HG02852 (cell line): ENCODE data around the gene PDP2.
"Not testable (repeated sequence)": the region's sequence is repeated elsewhere in the genome, so short reads cannot be mapped to it uniquely, and the experiment has no call there.

Experiments used
- ATAC-seq: cut with Tn5 transposase; IDR thresholded peaks from one replicate; pipeline ENCODE4 v1.9.1; 2021; ENCODE audit warnings: mild to moderate bottlenecking, moderate library complexity; ENCODE audit not compliant: unreplicated experiment

The PDP2 gene

DNA sequence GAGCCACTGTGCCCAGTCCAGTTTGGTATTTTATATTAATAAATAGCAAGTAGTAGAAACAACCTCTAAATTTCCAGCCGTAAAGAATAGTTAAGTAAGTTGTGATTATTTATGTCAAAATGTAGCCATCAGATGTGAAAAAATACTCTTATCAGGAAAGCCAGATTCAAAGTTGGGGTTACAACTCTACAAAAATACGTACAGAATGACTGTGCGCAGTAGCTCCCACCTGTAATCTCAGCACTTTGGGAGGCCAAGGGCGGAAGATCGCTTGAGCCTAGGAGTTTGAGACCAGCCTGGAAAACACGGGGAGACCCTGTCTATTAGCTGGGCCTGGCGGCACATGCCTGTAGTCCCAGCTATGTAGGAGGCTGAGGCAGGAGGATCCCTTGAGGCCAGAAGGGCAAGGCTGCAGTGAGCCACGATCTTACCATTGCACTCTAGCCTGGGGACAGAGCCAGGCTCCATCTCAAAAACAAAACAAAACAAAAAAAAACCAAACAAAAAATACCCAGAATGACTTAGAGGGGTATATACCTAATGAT lies 1.7 kb downstream of the PDP2 start:
- no peak for ATAC-seq

DNA sequence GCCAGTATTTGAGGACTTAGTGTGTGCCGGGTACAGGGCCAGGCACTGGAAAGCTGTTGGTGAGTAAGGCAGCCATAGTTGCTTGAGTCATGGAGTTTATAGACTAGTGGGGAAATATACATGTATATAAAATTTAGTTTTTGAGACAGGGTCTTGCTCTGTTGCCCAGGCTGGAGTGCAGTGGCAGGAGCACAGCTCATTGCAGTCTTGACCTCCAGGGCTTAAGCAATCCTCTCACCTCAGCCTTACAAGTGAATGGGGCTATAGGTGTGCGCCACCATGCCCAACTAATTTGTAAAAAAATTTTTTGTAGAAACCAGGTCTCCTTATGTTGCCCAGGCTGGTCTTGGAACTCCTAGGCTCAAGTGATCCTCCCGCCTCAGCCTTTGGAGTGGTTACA lies 2.4 kb downstream of the PDP2 start:
- no peak for ATAC-seq

DNA sequence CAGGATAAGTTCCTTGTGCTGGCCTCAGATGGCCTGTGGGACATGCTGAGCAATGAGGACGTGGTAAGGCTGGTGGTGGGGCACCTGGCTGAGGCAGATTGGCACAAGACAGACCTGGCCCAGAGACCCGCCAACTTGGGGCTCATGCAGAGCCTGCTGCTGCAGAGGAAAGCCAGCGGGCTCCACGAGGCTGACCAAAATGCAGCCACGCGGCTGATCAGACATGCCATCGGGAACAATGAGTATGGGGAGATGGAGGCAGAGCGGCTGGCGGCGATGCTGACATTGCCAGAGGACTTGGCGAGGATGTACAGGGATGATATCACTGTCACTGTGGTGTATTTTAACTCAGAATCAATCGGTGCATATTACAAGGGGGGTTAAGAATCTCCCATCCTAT lies 5.2 kb downstream of the PDP2 start:
- no peak for ATAC-seq

DNA sequence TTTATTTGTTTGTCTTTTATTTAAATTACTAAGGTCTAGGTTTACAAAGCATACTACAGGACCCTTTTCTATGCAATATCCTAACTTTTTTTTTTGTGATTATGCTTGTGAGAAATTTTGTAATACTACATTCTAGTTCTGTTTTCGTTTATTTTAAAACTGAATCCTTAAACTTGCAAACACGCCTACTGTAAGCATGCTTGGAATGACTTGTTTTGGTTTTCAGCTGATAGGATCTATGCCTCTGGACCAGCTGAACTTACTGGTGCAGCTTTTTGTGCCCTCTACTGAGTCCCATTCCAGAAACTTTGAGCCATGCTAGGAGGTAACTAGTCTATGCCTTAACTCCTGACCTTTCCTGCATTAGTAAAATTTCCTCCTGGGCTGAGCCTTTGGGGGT lies 6.0 kb downstream of the PDP2 start:
- no peak for ATAC-seq

DNA sequence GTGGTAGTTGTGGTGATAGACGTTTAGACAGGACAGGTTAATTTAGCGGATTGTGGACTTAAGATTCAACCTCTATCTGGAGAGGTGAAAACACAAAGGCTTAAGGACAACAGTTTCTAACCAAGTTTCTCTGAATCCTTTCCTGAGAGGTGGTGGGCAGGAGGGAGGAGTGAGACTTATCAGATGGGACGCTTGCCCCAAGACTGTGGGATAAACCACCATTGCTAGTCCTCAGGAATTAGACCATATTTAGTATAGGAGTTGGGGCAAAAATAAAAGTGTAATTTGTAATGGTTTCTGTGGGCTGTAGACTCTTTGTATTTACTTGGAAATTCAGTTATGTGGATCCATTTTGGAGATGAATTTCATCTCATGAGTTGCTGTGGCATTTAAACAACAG lies 6.6 kb downstream of the PDP2 start:
- no peak for ATAC-seq

DNA sequence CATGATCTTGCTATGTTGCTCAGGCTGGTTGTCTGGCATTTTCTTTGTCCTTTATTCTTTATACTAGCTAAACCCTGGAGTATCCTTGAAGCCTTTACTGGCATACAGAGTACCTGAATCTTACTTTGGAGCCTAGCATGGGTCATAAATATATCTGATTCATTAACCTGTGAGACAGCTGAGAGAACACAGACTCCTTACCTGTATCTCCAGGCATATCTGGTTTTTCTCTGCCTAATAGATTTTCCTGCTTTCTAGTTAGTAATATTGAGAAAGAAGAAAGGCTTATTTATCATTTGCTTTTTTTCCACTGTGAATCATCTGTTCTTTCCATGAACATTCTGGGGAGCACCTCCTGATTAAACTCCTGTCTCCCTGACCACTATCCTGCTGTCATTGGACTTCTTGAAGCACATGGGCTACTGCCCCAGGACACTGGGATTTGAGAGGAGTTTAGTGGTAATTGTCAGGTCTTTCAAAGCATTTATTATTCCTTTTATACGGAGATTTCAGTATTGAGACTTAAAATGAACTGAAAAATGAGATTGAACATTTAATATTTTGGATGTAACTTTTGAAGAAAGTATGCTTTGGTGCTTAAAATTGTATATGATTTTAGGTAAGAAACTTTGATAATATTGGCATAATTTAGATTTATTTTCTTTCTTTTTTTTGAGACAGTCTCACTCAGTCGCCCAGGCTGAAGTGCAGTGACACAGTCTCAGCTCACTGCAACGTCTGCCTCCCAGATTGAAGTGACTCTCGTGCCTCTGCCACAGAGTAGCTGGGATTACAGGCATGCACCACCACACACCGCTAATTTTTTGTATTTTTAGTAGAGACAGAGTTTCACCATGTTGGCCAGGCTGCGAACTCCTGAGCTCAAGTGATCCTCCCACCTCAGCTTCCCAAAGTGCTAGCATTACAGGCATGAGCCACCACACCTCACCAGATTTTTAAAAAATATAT lies 8.6 kb downstream of the PDP2 start:
- ATAC-seq = no peak

DNA sequence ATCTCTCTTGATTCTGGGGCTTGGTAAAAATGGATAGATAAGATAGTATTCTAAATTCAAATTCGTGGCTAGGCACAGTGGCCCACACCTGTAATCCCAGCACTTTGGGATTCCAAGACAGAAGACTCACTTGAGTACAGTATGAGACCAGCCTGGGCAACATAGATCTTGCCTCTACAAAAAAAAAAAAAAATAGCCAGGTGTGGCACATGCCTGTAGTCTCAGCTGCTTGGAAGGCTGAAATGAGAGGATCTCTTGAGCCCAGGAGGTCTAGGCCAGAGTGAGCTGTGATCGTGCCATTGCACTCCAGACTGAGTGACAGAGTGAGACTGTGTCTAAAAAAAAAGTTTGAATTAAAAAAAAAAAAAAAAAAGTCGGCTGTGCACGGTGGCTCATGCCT lies 9.3 kb downstream of the PDP2 start:
- no peak for ATAC-seq

DNA sequence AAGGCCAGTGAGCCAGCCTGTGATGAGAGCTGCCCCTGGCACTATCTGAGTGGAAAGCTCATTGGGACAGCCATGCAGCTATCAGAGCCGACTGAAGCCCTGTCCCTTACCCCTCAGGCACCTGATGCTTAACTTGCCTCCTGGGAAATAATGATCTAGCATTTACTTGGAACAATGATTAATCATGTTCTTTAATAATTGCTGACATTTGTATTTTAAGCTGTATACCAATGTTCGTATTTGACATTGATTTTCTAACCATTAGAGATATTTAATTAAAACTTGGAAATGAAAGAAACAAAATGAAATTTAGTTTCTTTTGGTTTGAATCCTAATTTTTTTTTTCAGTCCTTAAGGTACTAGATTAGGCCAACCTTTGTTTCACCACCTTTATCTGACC lies 10.5 kb downstream of the PDP2 start:
- no peak for ATAC-seq

DNA sequence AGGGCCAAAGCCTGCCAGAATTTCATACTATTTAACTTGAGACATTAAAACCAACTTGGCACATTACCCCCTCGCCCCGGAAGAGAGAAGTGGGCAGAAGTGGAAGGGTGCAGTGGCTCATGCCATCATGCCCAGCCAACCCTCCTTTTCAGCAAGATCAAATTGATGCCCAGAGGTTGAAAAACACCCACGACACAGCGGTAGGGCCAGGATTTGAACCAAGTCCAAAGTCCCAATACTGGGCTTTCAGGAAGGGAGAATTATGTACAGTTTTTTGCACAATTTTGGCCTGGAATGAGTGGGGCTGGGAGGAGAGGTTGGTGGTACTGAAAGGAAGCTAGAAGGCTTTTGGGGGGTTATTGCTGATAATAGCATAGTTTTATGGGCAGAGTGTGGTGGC lies 11.0 kb downstream of the PDP2 start:
- ATAC-seq = no peak

DNA sequence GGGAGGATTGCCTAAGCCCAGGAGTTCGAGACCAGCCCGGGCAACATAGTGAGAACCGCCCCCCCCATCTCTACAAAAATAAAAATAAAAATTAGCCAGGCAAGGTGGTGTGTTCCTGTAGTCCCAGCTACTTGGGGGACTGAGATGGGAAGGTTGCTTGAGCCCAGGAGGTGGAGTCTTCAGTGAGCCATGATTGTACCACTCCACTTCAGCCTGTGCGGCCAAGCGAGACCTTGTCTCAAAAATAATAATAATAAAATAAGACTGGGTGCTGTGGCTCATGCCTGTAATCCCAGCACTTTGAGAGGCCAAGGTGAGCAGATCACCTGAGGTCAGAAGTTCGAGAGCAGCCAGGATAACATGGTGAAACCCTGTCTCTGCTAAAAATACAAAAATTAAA lies 11.5 kb downstream of the PDP2 start:
- ATAC-seq = no peak

DNA sequence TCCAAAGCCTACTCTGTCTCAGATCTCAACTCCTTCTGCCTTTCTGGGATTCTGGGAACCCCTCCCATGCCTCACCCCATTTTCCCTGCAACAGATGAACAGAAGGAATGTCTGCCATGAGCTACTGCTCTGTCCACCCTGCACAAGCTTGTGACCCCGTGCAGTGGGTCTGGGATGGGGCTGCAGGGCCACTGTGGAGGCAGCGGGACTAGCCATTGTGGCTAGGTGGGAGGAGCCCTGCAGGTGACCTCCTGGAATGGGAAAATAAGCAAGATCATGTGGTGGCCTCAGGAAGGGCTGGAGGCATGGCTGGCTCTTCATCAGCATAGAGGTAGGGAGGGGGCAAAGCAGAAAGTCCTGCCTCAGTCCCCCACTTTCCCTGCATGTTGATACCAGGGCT lies 13.7 kb downstream of the PDP2 start:
- ATAC-seq = no peak

DNA sequence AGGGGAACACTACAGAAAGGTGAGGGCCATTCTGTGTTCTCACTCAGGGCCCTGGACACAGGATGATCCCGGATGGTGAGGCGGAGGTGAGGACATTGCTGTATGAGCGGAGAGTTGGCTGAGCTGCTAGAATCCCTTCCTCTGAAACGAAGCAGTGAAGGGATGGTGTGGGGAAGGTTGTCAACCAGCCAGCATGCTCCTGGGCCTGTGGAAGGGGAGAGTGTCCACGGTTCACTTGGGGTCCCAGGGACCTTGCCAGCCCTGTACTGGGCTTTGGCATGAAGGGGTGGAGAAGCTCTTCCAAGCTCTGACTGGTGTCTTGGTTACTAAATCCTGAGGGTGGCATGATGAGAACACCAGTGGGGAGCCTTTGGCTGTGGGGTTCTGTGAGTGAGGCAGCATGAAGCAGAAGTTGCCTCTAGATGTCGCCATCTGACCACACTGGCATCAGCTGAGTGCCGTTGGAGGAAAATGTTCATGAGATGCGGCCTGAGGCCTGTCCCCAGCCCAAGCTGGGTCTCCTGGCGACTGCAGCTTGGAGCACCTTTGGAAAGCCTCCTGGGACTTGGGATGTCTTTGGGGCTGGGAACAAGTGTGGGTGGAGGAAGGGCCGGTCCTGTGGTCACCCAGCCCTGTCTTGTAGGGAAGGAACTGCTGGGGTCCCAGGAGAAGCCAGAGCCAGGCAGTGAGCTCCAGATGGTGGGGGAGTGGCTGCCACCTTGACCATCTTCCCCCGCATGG lies 14.8 kb downstream of the PDP2 start:
- no peak for ATAC-seq

DNA sequence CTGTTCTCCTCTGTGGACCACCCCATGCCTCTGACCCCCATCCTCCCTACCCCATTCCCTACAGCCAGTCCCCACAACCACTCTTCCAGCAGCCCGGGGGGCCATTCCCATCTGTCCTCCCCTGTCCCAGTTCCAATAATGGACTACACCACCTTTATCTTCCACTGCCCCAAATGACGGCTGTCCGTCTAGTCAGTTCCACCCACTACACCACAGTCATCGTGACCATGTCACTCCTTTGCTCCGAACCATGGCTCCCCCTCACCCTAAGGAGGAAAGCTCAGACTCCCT lies 15.3 kb downstream of the PDP2 start:
- ATAC-seq = no peak

DNA sequence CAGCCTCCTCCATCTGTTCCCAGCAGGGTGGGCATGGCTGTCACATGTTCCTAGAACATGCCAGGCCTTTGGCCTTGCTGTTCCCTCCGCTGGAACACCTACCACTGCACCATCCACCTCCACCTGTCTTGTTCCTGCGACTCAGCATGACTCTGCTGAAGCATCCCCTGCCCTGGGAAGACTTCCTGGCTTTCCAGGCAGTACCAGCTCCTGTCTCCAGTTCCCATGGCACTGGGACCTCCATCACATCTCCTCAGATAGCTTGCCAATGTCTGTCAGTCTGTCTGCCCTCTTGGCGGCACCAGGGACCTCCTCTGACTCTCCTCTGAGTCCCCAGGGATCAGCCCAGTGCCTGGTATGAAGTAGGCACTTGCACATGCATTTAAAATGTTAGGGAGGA lies 15.7 kb downstream of the PDP2 start:
- no peak for ATAC-seq

DNA sequence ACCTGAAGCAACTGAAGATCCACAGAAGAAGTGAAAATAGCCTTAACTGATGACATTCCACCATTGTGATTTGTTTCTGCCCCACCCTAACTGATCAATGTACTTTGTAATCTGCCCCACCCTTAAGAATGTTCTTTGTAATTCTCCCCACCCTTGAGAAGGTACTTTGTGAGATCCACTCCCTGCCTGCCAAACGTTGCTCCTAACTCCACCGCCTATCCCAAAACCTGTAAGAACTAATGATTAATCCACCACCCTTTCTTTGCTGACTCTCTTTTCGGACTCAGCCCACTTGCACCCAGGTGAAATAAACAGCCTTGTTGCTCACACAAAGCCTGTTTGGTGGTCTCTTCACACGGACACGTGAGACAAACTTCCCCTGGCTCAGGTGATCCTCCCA lies 16.4 kb downstream of the PDP2 start:
- not testable (repeated sequence) for ATAC-seq

DNA sequence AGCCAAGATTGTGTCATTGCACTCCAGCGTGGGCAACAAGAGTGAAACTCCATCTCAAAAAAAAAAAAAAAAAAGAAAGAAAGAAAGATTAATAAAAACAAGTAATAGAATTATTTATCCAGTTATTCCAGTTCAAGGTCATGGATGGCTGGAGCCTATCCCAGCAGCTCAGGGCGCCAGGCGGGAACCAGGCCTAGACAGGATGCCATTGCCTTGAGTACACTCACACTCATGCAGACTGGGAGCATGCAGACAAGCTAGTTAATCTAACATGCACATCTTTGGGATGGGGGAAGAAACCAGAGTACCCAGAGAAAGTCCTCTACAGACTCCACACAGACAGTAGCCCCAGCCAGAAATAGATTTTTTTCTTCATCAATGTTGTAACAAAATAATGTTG lies 17.9 kb downstream of the PDP2 start:
- ATAC-seq = no peak

DNA sequence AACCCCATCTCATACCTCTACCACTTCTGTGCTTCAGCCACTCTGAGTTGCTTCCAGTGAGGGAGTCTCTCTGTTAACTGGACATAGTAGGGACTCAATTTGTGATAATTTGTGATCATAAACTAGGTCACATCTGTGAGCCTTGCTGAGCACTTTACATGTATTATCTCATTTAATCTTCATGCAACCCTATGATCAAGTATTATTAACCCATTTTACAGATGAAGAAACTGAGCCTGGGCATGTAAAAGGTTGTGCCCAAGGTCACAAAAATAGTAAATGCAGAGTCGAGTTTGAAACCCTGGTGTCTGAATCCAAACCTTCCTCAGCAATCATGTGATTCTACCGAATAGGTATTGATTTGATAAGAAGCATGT lies 18.6 kb downstream of the PDP2 start:
- no peak for ATAC-seq

DNA sequence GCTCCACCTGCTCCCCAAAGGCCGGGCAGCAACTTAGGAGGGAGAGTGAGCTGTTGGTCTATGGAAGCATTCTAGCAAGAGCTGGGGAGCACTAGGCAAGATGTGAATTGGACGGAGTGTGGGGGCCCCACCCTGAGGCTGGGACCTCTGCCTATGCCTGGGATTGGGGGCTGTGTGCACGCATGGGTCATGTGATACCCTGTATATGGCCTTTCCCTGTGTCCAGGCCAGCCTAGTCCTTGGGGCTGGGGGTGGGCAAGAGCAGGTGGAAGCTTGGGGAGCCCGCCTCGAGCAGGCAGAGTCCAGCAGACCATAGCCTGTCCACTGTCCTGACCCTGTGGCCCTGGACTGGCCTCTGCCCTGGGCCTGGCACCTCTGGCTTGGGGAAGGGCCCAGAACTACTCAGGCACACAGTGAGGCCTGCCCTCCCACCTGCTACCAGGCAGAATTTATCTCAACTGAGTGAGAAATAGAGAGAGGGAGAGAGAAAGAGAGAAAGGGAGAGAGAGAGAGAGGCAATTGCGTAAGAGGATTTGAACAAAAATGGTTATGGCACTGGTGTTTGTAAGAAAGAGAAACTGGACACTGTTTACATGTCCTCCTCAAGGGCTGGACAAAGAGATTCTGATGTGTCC lies 19.1 kb downstream of the PDP2 start:
- no peak for ATAC-seq

DNA sequence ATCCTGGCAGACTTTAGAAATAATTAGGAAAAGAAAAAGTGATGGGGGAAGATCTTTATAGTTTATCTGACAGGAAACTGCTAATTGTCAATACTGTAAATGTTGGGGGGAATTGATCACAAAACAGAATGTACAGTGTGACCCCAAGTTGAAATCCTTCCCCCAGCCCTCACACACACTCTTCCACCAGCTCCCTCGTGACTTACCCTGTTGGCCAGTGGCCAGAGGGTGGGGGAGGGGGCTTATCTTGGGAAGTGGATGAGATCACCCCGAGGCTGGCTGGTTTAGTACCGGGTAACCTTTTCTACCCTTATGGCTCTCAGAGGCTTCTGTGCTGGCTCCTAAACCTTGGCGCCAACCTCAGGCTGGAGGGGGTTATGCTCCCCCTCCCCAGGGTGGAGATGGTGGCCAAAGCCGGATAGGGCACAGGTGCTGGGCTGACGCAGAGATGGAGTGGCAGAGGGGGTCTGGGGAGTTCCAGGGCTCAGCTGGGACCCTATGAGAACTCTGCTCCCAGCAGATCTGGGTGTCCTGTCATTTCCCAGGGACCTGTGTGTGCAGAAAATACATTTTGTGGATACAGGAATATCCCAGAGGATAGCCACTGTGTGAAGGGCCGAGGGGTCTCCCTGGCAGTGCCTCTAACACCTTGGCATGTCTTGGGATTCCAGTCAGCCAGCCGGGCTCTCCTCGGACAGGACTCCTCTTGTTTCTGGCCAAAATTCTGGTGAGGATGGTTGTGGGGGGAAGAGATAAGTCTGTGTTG lies 19.8 kb downstream of the PDP2 start:
- no peak for ATAC-seq

DNA sequence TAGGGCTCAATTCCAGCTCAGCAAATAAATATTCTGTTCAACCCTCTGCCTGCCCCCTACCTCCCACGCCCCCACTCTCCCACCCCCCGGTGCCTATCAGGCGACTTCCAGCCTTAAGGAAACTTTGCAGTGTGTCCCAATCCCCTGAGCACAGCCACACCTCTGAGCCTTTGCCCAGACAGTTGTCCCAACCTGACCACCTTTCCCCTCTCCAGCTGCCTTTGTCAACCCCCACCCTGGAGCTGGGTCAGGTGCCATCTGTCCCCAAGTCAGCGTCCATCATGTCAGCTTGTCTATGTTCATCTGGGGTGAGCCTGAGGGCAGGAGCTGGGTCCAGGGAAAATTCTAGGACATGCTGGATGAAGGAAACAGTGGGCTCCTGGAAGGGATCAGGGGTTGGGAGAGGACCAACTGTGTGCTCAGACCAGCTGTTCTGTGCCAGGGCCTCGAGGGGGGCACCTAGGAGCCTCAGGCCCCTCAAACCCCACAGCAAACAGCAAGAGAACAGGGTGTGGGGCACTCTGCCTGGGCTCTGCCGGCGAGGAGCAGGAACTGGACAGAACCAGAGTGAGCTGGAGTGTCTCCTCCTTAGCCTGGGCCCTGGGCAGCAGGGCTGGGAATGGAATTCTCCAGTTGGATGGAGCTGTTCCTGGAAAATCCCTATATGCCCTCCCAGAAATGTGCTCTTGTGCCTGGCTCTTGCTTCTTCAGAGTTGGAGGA lies 20.6 kb downstream of the PDP2 start:
- no peak for ATAC-seq
